Left ventricle myocardium inferior (tissue), 1 donor: ENCODE data around the gene ZKSCAN5. TPM values are rescaled to one million over a fixed set of nuclear protein-coding genes. Genes with fewer than 3 reads are reported as not detected.

Source experiments
- DNase-seq: peaks from one replicate; pipeline ENCODE4 v3.0.0-alpha.2; 2020
- H3K27ac ChIP-seq: fragments of 200-600 bp; replicated peaks from 2 replicates; pipeline ENCODE4 v1.8.0; 2021
- H3K27me3 ChIP-seq: fragments of 200-600 bp; 2 replicates; pipeline ENCODE4 v1.8.0; 2021; ENCODE audit warnings: low read depth
- H3K36me3 ChIP-seq: fragments of 200-600 bp; 2 replicates; pipeline ENCODE4 v1.8.0; 2021
- H3K4me1 ChIP-seq: fragments of 200-600 bp; 2 replicates; pipeline ENCODE4 v1.8.0; 2021
- H3K4me3 ChIP-seq: fragments of 200-600 bp; 2 replicates; pipeline ENCODE4 v1.8.0; 2021; ENCODE audit warnings: mild to moderate bottlenecking, moderate library complexity
- H3K9me3 ChIP-seq: fragments of 200-600 bp; replicated peaks from 2 replicates; pipeline ENCODE4 v1.8.0; 2021
- CTCF ChIP-seq: fragments of 200-600 bp; IDR thresholded peaks from 2 replicates; pipeline ENCODE4 v1.8.0; 2021; ENCODE audit warnings: antibody characterized with exemption, mild to moderate bottlenecking, borderline replicate concordance
- intact Hi-C: fragments of 100-400 bp; cut with micrococcal nuclease; formaldehyde crosslinking; loops from one replicate; pipeline ENCODE4 v1.11.0; 2022
- total RNA-seq: library from RNA; stranded (reverse); fragmentation: NEBNext Ultra II Directional; extraction: Animal tissue kit (Norgen Biotek cat#: 25700); gene quantifications from one replicate; pipeline ENCODE4 v1.2.1, GENCODE V29; 2021
- donor health status: DM: no; HTN: yes; CAD: no; lungs with severe emphysema.

Gene ZKSCAN5
- total RNA-seq, 1 donor from 2014 or later: 6.0 TPM

DNA sequence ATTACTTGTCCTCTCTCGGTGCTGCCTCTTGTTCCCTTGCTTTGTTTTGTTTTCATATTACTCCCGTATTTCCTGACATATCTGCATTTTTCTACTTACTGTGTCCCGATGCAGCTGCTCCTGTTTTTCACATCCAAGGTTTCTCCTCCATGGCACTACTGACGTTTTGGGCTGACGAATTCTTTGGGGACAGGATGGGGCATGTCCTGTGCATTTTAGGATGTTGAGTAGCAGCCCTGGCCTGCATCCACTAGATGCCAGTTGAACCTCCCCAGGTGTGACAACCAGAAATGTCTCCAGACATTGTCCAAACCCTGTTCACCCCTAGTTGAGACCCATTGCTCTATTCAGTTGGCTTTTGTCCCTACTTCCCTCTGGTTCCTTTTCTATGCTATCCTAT is 19.4 kb upstream of the ZKSCAN5 start:
- no peak for DNase-seq
- Histone ChIP-seq H3K27me3 (no peaks in the 10 kb centered on the region), H3K4me1 (no peaks in the 10 kb centered on the region), H3K36me3 (peaks cover 27% of the 10 kb centered on the region), H3K9me3 (no peaks in the 10 kb centered on the region), H3K27ac (no peak overlapping the region), H3K4me3 (no peak overlapping the region)
- intact Hi-C loops: no loop called here
- TF ChIP-seq CTCF: no peak

DNA sequence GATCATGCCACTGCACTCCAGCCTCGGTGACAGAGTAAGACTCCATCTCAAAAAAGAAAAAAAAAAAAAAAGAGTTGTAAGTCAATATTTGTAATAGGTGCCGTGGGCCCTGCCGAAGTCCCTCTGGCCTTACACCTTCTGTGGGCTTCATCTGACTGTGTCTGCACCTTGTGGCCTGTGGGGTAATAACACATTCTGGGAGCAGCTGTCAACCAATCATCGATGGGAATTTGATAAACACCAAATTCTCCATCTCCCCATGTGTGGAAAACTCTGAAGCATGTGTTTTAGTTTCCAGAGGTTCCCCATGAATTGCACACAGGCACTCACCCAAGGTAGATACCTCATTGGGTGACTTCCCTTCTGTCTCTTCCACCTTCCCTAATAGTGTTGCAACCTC is 15.2 kb upstream of the ZKSCAN5 start:
- Histone ChIP-seq H3K27me3 (no peaks in the 10 kb centered on the region), H3K4me1 (no peaks in the 10 kb centered on the region), H3K9me3 (peaks cover 15% of the 10 kb centered on the region), H3K36me3 (peaks cover 47% of the 10 kb centered on the region), H3K4me3 (no peak overlapping the region), H3K27ac (no peak overlapping the region)
- no peak for DNase-seq
- TF ChIP-seq CTCF: no peak
- intact Hi-C loops: no loop called here

DNA sequence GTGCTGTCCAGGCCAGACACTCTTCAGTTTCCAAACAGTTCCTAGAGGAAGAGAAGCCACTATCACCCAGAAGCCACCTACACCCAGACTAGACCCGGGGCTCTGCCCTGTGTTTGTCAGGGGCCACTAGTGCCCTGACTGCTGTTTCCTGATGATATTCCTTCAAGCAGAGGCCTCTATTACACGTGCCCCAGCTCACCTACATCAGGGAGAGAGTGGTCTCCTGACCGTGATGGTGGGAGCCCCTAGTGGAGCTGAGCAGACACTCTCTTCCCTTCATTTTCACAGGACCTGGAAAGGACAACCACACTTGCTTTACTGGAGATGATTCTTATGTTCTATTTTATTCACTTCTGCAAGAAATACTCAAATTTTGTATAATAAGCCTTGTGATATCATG is 13.6 kb upstream of the ZKSCAN5 start:
- no peaks in the 10 kb centered on the region for H3K27me3 ChIP-seq
- H3K9me3 ChIP-seq: peaks cover 31% of the 10 kb centered on the region
- intact Hi-C loops: no loop called here
- H3K27ac ChIP-seq: no peak overlapping the region
- no peaks in the 10 kb centered on the region for H3K4me1 ChIP-seq
- H3K36me3 ChIP-seq: peaks cover 53% of the 10 kb centered on the region
- H3K4me3 ChIP-seq: no peak overlapping the region
- no peak for DNase-seq
- no peak for TF ChIP-seq CTCF

GRCh38 chr7:99493823-99494222 is 10.6 kb upstream of the ZKSCAN5 start:
- no peak for TF ChIP-seq CTCF
- H3K9me3 ChIP-seq: peaks cover 31% of the 10 kb centered on the region
- intact Hi-C loops: no loop called here
- H3K4me1 ChIP-seq: peaks cover 18% of the 10 kb centered on the region
- H3K27me3 ChIP-seq: no peaks in the 10 kb centered on the region
- DNase-seq: no peak
- no peak overlapping the region for H3K27ac ChIP-seq
- H3K4me3 ChIP-seq: no peak overlapping the region
- H3K36me3 ChIP-seq: peaks cover 80% of the 10 kb centered on the region

- Histone ChIP-seq H3K4me3 (peak overlapping the region; percentile 99), H3K36me3 (peaks cover 57% of the 10 kb centered on the region), H3K27me3 (no peaks in the 10 kb centered on the region), H3K9me3 (peaks cover 29% of the 10 kb centered on the region), H3K4me1 (peaks cover 42% of the 10 kb centered on the region), H3K27ac (no peak overlapping the region)
- no peak for TF ChIP-seq CTCF
- no peak for DNase-seq
- intact Hi-C loops: no loop called here
Observed at GRCh38 chr7:99497766-99498545, 6.5 kb upstream of the ZKSCAN5 start.
